Cardiac muscle cell (in vitro differentiated cells and primary cell): ENCODE measurements around the gene ZNF571. TPM values are rescaled to one million over a fixed set of nuclear protein-coding genes. Genes with fewer than 3 reads are reported as not detected.

Experiments used
- DNase-seq, 2 donors: peaks; one replicate each; pipeline versions ENCODE4 v3.0.0 to v3.0.0-alpha.2; 2010 to 2017; ENCODE audit warnings: low read depth in 1 of 2, low spot score in 1 of 2
- H3K27ac ChIP-seq: fragments of 200-600 bp; sonication (generic); 2 replicates; pipeline ENCODE4 v1.5.1; 2016
- H3K27me3 ChIP-seq: fragments of 200-600 bp; sonication (generic); 2 replicates; pipeline ENCODE4 v1.6.0; 2016; ENCODE audit warnings: control low read depth
- H3K36me3 ChIP-seq: fragments of 200-600 bp; sonication (generic); 2 replicates; pipeline ENCODE4 v1.5.1; 2016; ENCODE audit warnings: control low read depth
- H3K4me1 ChIP-seq: fragments of 200-600 bp; sonication (generic); 2 replicates; pipeline ENCODE4 v1.8.1; 2017; ENCODE audit warnings: low read depth, mild to moderate bottlenecking, mixed run types
- H3K4me3 ChIP-seq: fragments of 200-600 bp; sonication (generic); 2 replicates; pipeline ENCODE4 v1.5.1; 2016; ENCODE audit warnings: mild to moderate bottlenecking
- H3K9me3 ChIP-seq: fragments of 200-600 bp; sonication (generic); 2 replicates; pipeline ENCODE4 v1.5.1; 2017; ENCODE audit warnings: low read depth, mild to moderate bottlenecking, control low read depth
- polyA plus RNA-seq: library from polyadenylated mRNA; unstranded; fragments of >200 nt; fragmentation: Nextera tagmentation; extraction: Ambion mirVana; gene quantifications from 2 replicates; pipeline ENCODE4 v1.2.1, GENCODE V29; 2016
- total RNA-seq: library from RNA; depleted of rRNA; stranded (reverse); fragments of >200 nt; gene quantifications from 2 replicates; pipeline ENCODE4 v1.2.3, GENCODE V29; 2016
- TF ChIP-seq, protein P1 (sequence below): IDR thresholded peaks from 2 replicates; pipeline ENCODE4 v1.5.1; 2012; ENCODE audit warnings: low read depth, mild to moderate bottlenecking, low read length

ZNF571 gene
- total and polyA plus RNA-seq, 2 experiments from 2014 or later: 4.8 to 5.0 TPM

DNA sequence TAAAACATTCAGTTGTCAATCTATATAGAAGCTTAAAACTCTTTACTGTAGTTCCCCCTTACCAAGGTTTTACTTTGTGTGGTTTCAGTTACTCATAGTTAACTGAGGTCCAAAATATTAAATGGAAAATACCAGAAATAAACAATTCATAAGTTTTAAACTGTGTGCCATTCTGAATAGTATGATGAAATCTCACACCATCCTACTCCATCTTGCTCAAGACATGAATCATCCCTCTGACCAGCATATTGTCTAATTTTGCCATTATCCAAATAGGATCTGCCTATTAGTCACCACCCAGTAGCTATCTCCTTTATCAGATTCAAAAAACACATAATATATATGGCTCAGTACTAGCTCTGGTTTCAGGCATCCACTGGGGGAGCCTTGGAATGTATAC is 22.4 kb downstream of the ZNF571 start:
- Histone ChIP-seq H3K27me3 (no peaks in the 10 kb centered on the region), H3K4me3 (no peak overlapping the region), H3K4me1 (no peaks in the 10 kb centered on the region), H3K36me3 (peaks cover 14% of the 10 kb centered on the region), H3K9me3 (peaks cover 2% of the 10 kb centered on the region), H3K27ac (no peak overlapping the region)
- TF ChIP-seq, protein P1, sequence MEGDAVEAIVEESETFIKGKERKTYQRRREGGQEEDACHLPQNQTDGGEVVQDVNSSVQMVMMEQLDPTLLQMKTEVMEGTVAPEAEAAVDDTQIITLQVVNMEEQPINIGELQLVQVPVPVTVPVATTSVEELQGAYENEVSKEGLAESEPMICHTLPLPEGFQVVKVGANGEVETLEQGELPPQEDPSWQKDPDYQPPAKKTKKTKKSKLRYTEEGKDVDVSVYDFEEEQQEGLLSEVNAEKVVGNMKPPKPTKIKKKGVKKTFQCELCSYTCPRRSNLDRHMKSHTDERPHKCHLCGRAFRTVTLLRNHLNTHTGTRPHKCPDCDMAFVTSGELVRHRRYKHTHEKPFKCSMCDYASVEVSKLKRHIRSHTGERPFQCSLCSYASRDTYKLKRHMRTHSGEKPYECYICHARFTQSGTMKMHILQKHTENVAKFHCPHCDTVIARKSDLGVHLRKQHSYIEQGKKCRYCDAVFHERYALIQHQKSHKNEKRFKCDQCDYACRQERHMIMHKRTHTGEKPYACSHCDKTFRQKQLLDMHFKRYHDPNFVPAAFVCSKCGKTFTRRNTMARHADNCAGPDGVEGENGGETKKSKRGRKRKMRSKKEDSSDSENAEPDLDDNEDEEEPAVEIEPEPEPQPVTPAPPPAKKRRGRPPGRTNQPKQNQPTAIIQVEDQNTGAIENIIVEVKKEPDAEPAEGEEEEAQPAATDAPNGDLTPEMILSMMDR: no peak
- DNase-seq: peak in 1 of 2 donors; percentile 33

DNA sequence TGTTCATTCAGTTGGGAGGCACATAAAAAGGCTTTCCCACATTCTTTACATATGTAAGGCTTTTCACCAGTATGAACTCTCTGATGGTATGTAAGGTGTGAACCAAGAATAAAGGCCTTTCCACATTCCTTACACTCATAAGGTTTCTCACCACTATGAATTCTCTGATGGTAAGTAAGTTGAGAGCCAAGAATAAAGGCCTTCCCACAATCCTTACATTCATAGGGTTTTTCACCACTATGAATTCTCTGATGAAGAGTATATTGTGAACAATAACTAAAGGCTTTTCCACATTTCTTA is 29.3 kb downstream of the ZNF571 start:
- no peak for DNase-seq
- peaks cover 14% of the 10 kb centered on the region for H3K9me3 ChIP-seq
- H3K27ac ChIP-seq: no peak overlapping the region
- no peaks in the 10 kb centered on the region for H3K27me3 ChIP-seq
- H3K36me3 ChIP-seq: peaks cover 20% of the 10 kb centered on the region
- H3K4me3 ChIP-seq: no peak overlapping the region
- no peaks in the 10 kb centered on the region for H3K4me1 ChIP-seq
- TF ChIP-seq, protein P1: no peak

DNA sequence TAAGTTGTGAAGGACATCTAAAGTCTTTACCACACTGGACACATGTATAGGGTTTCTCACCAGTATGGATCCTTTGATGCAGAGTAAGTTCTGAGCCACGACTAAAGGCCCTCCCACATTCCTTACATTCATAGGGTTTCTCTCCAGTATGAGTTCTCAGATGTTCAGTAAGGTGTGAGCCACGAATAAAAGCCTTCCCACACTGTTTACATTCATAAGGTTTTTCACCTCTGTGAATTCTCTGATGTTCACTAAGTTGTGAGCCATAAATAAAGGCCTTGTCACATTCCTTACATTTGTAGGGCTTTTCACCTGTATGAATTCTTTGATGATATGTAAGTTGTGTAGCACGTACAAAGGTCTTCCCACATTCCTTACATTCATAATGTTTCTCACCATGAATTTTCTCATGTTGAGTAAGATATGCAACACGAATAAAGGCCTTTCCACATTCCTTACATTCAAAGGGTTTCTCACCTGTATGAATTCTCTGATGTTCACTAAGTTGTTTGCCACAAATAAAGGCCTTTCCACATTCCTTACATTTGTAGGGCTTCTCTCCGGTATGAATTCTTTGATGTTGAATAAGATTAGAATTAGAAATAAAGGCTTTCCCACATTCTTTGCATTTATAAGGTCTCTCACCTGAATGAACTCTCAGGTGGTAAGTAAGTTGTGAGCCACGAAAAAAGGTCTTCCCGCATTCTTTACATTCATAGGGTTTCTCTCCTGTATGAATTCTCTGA is 29.8 kb downstream of the ZNF571 start:
- Histone ChIP-seq H3K36me3 (peaks cover 20% of the 10 kb centered on the region), H3K4me3 (no peak overlapping the region), H3K27me3 (no peaks in the 10 kb centered on the region), H3K9me3 (peaks cover 14% of the 10 kb centered on the region), H3K4me1 (no peaks in the 10 kb centered on the region), H3K27ac (no peak overlapping the region)
- TF ChIP-seq, protein P1: no peak
- no peak for DNase-seq

DNA sequence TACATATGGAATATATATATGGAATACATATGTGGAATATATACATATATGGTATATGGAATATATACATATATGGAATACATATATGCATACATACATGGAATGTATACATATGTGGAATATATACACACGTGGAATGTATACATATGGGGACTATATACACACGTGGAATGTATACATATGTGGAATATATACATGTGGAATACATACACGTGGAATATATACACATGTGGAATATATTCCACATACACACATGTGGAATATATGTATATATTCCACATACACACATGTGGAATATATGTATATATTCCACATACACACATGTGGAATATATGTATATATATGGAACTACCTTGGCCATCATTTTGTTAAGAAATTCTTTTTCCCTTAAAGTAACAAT is 31.1 kb downstream of the ZNF571 start:
- DNase-seq: no peak
- H3K36me3 ChIP-seq: peaks cover 20% of the 10 kb centered on the region
- H3K9me3 ChIP-seq: peaks cover 14% of the 10 kb centered on the region

DNA sequence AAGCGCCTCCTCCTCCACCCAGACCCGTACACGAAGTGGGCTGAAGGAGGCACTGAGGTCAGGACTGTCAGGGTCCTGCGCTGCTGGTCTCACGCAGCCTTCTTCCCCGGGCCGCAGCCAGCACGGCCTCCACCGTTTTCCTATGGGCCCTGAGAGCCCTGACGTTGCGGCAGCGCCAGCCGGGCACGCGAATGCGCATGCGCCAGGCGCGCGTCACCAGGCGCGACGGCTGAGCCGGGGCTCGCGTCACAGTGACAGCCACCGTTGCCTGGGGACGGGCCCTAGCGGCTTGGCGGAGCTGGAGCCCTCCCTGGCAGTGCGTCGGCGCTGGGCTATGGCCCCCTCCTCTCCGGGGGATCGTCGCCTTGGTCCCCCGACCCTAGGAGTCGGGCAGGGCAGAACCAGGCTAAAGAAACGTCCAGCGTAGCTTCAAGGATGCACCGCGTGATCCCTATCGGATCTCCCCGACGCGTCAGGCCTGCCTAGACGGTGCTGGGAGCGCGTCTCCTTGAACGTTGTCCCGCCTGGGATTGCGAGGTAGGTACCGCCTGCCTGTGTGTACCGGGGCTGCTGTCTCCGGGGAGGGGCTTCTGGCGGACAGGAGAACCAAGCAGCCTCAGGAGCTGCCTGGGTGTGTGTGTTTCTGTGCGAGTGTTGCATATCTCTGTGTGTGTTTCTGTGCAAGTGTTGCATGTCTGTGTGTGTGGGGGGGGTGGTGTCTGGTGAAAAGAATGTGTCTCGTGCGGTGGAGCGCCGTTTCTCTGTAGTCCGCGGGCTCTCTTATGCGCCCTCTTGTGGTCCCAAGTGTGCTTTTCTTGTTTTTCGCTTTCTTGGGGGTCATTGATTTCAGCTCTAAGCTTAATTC is 43.2 kb downstream of the ZNF571 start:
- Histone ChIP-seq H3K4me3 (no peak overlapping the region), H3K27ac (no peak overlapping the region), H3K36me3 (no peaks in the 10 kb centered on the region), H3K9me3 (peaks cover 3% of the 10 kb centered on the region), H3K27me3 (no peaks in the 10 kb centered on the region), H3K4me1 (no peaks in the 10 kb centered on the region)
- peak in 1 of 2 donors; percentile 84 for DNase-seq
- TF ChIP-seq, protein P1: peak; percentile 53

More for the DNA sequence above, 31.1 kb downstream of the ZNF571 start:
- H3K27me3 ChIP-seq: no peaks in the 10 kb centered on the region
- H3K4me1 ChIP-seq: no peaks in the 10 kb centered on the region
- no peak overlapping the region for H3K27ac ChIP-seq
- no peak overlapping the region for H3K4me3 ChIP-seq
- TF ChIP-seq, protein P1: no peak
